Activated CD4-positive, alpha-beta T cell treated with anti-CD3 and anti-CD28 coated beads for 36 hours (primary cell): Measurements from ENCODE around the gene SEZ6L. TPM values are rescaled to one million over a fixed set of nuclear protein-coding genes. Genes with fewer than 3 reads are reported as not detected.

Experiments used
- ATAC-seq: fragments of 200-7000 bp; cut with Tn5 transposase; one replicate; pipeline ENCODE4 v1.10.0; 2021; ENCODE audit warnings: mild to moderate bottlenecking, moderate library complexity
- CTCF ChIA-PET: fragments of 350-600 bp; sonication (Branson Sonifier 250); formaldehyde crosslinking; loops from one replicate; lab custom pipeline; 2021; ENCODE audit warnings: antibody characterized with exemption; lab: Charles Lee
- POLR2A ChIA-PET: fragments of 350-600 bp; sonication (Branson Sonifier 250); formaldehyde crosslinking; loops from one replicate; lab custom pipeline; 2021; ENCODE audit warnings: antibody characterized with exemption, inconsistent platforms; lab: Charles Lee
- DNase-seq: peaks from one replicate; pipeline ENCODE4 v3.0.0-alpha.2; 2020
- H3K27ac Mint-ChIP-seq: one replicate; pipeline ENCODE4 v1.8.0; 2021; ENCODE audit warnings: mixed read lengths
- H3K27me3 Mint-ChIP-seq: one replicate; pipeline ENCODE4 v1.8.0; 2021; ENCODE audit warnings: mixed read lengths
- H3K36me3 Mint-ChIP-seq: one replicate; pipeline ENCODE4 v1.8.0; 2021; ENCODE audit warnings: low read depth, mixed read lengths
- H3K4me1 Mint-ChIP-seq: one replicate; pipeline ENCODE4 v1.8.0; 2021; ENCODE audit warnings: mixed read lengths
- H3K4me3 Mint-ChIP-seq: one replicate; pipeline ENCODE4 v1.8.0; 2021; ENCODE audit warnings: mild to moderate bottlenecking, moderate library complexity, mixed read lengths
- H3K9me3 Mint-ChIP-seq: one replicate; pipeline ENCODE4 v1.8.0; 2021; ENCODE audit warnings: low read depth, mixed read lengths
- intact Hi-C, 2 experiments: fragments of 100-400 bp; cut with DNase I in 1 of 2; cut with micrococcal nuclease in 1 of 2; formaldehyde crosslinking; loops; one replicate each; pipeline versions ENCODE4 v1.14.2 to v1.15.1; 2022 to 2024; cut with DNase I, micrococcal nuclease
- total RNA-seq, 2 experiments: library from RNA; stranded (reverse); gene quantifications; one replicate each; pipeline ENCODE4 v1.2.3, GENCODE V29; 2021

Gene SEZ6L
- total RNA-seq, 2 experiments from 2014 or later = not detected

- ChIA-PET POLR2A (no interaction called here), CTCF (interaction anchor here (0.8 kb wide), 1 partner anchor 9 kb away, joined by 3 read pairs; no protein-coding TSS in a partner anchor)
- ATAC-seq (no peak), DNase-seq (no peak)
- intact Hi-C loops = no loop called here
- Mint-ChIP-seq H3K36me3 (no peaks in the 10 kb centered on the region), H3K9me3 (peaks cover 2% of the 10 kb centered on the region), H3K27ac (no peak overlapping the region), H3K4me3 (no peak overlapping the region), H3K27me3 (peaks cover 21% of the 10 kb centered on the region), H3K4me1 (no peaks in the 10 kb centered on the region)
Observed at GRCh38 chr22:26345496-26345895, 176.2 kb downstream of the SEZ6L start.

- no peaks in the 10 kb centered on the region for H3K4me1 Mint-ChIP-seq
- ChIA-PET POLR2A (no interaction called here), CTCF (interaction anchor here (1.2 kb wide), 1 partner anchor 10 kb away, joined by 5 read pairs; no protein-coding TSS in a partner anchor)
- peaks cover 2% of the 10 kb centered on the region for H3K9me3 Mint-ChIP-seq
- H3K4me3 Mint-ChIP-seq = no peak overlapping the region
- H3K36me3 Mint-ChIP-seq = no peaks in the 10 kb centered on the region
- intact Hi-C loops = no loop called here
- DNase-seq (no peak), ATAC-seq (no peak)
- H3K27ac Mint-ChIP-seq = no peak overlapping the region
- peaks cover 8% of the 10 kb centered on the region for H3K27me3 Mint-ChIP-seq
Observed at GRCh38 chr22:26348810-26349526, 179.7 kb downstream of the SEZ6L start.

- DNase-seq (no peak), ATAC-seq (no peak)
- intact Hi-C loops = no loop called here
- Mint-ChIP-seq H3K27me3 (peaks cover 2% of the 10 kb centered on the region), H3K9me3 (no peaks in the 10 kb centered on the region), H3K27ac (no peak overlapping the region), H3K4me1 (no peaks in the 10 kb centered on the region), H3K36me3 (no peaks in the 10 kb centered on the region), H3K4me3 (no peak overlapping the region)
- CTCF ChIA-PET = interaction anchor here (1.1 kb wide), 1 partner anchor 9 kb away, joined by 3 read pairs; no protein-coding TSS in a partner anchor
- POLR2A ChIA-PET = no interaction called here
Observed at GRCh38 chr22:26354707-26355106, 185.4 kb downstream of the SEZ6L start.

GRCh38 chr22:26357281-26357680 lies 188.0 kb downstream of the SEZ6L start:
- Mint-ChIP-seq H3K27ac (no peak overlapping the region), H3K4me1 (peaks cover 6% of the 10 kb centered on the region), H3K4me3 (no peak overlapping the region), H3K9me3 (no peaks in the 10 kb centered on the region), H3K36me3 (no peaks in the 10 kb centered on the region), H3K27me3 (peaks cover 3% of the 10 kb centered on the region)
- ATAC-seq = no peak
- intact Hi-C loops = no loop called here
- ChIA-PET POLR2A (interaction anchor here (0.7 kb wide), 1 partner anchor 434 kb away, joined by 3 read pairs; no protein-coding TSS in a partner anchor), CTCF (interaction anchor here (0.6 kb wide), 2 partner anchors 11 to 522 kb away, joined by 3 read pairs; no protein-coding TSS in a partner anchor)
- no peak for DNase-seq

- Mint-ChIP-seq H3K9me3 (no peaks in the 10 kb centered on the region), H3K4me3 (no peak overlapping the region), H3K36me3 (no peaks in the 10 kb centered on the region), H3K27me3 (peaks cover 8% of the 10 kb centered on the region), H3K27ac (no peak overlapping the region), H3K4me1 (peaks cover 6% of the 10 kb centered on the region)
- CTCF ChIA-PET = interaction anchor here (0.6 to 2.5 kb wide), 4 partner anchors 10 to 523 kb away, joined by 3 to 12 read pairs (median 4); no protein-coding TSS in a partner anchor
- intact Hi-C loops = no loop called here
- DNase-seq (no peak), ATAC-seq (no peak)
- POLR2A ChIA-PET = no interaction called here
Observed at GRCh38 chr22:26357813-26358212, 188.6 kb downstream of the SEZ6L start.

- ATAC-seq (no peak), DNase-seq (no peak)
- no peak overlapping the region for H3K27ac Mint-ChIP-seq
- peaks cover 6% of the 10 kb centered on the region for H3K27me3 Mint-ChIP-seq
- no peaks in the 10 kb centered on the region for H3K36me3 Mint-ChIP-seq
- ChIA-PET CTCF (interaction anchor here (0.6 to 2.5 kb wide), 4 partner anchors 8 to 409 kb away, joined by 3 to 12 read pairs (median 4); partner anchors contain the start of genes HPS4 and SRRD), POLR2A (no interaction called here)
- intact Hi-C loops = no loop called here
- H3K4me1 Mint-ChIP-seq = peaks cover 6% of the 10 kb centered on the region
- no peaks in the 10 kb centered on the region for H3K9me3 Mint-ChIP-seq
- H3K4me3 Mint-ChIP-seq = no peak overlapping the region
Observed at GRCh38 chr22:26359156-26359555, 189.9 kb downstream of the SEZ6L start.

GRCh38 chr22:26360169-26360885 lies 191.1 kb downstream of the SEZ6L start:
- POLR2A ChIA-PET = no interaction called here
- peaks cover 6% of the 10 kb centered on the region for H3K27me3 Mint-ChIP-seq
- intact Hi-C loops = loop anchor here in 1 of 2 experiments (2.0 kb wide), 2 partner anchors 66 to 68 kb away; partner anchors contain the start of gene ASPHD2
- H3K4me1 Mint-ChIP-seq = peaks cover 6% of the 10 kb centered on the region
- H3K4me3 Mint-ChIP-seq = no peak overlapping the region
- H3K9me3 Mint-ChIP-seq = no peaks in the 10 kb centered on the region
- no peaks in the 10 kb centered on the region for H3K36me3 Mint-ChIP-seq
- ATAC-seq (peak; percentile 69), DNase-seq (peak; percentile 77)
- CTCF ChIA-PET = interaction anchor here (0.6 to 2.5 kb wide), 10 partner anchors 7 to 1106 kb away, joined by 3 to 12 read pairs (median 4); no protein-coding TSS in a partner anchor
- no peak overlapping the region for H3K27ac Mint-ChIP-seq

GRCh38 chr22:26362471-26362870 lies 193.2 kb downstream of the SEZ6L start:
- ChIA-PET CTCF (interaction anchor here (1.1 kb wide), 1 partner anchor 460 kb away, joined by 3 read pairs; no protein-coding TSS in a partner anchor), POLR2A (no interaction called here)

GRCh38 chr22:26364066-26365015 lies 195.1 kb downstream of the SEZ6L start:
- H3K27ac Mint-ChIP-seq = no peak overlapping the region
- DNase-seq (peak; percentile 73), ATAC-seq (peak; percentile 84)
- peaks cover 6% of the 10 kb centered on the region for H3K4me1 Mint-ChIP-seq
- ChIA-PET CTCF (interaction anchor here (0.7 to 4.5 kb wide), 15 partner anchors 11 to 303 kb away, joined by 3 to 36 read pairs (median 3); no protein-coding TSS in a partner anchor), POLR2A (interaction anchor here (0.6 kb wide), 1 partner anchor 236 kb away, joined by 3 read pairs; no protein-coding TSS in a partner anchor)
- intact Hi-C loops = loop anchor here in 1 of 2 experiments (1.0 kb wide), 1 partner anchor 97 kb away; no protein-coding TSS in a partner anchor
- H3K36me3 Mint-ChIP-seq = no peaks in the 10 kb centered on the region
- no peaks in the 10 kb centered on the region for H3K9me3 Mint-ChIP-seq
- H3K27me3 Mint-ChIP-seq = peaks cover 8% of the 10 kb centered on the region
- H3K4me3 Mint-ChIP-seq = no peak overlapping the region

More at GRCh38 chr22:26362471-26362870, 193.2 kb downstream of the SEZ6L start:
- ATAC-seq (no peak), DNase-seq (no peak)
- H3K9me3 Mint-ChIP-seq = no peaks in the 10 kb centered on the region
- H3K4me3 Mint-ChIP-seq = no peak overlapping the region
- H3K27ac Mint-ChIP-seq = no peak overlapping the region
- H3K4me1 Mint-ChIP-seq = peaks cover 6% of the 10 kb centered on the region
- intact Hi-C loops = no loop called here
- no peaks in the 10 kb centered on the region for H3K36me3 Mint-ChIP-seq
- H3K27me3 Mint-ChIP-seq = peaks cover 6% of the 10 kb centered on the region

- DNase-seq = peak; percentile 79
- ChIA-PET CTCF (interaction anchor here (0.6 to 4.5 kb wide), 20 partner anchors 8 to 362 kb away, joined by 3 to 36 read pairs (median 4); no protein-coding TSS in a partner anchor), POLR2A (interaction anchor here (0.7 kb wide), 1 partner anchor 34 kb away, joined by 3 read pairs; no protein-coding TSS in a partner anchor)
- ATAC-seq = peak; percentile 71
- Mint-ChIP-seq H3K4me1 (no peaks in the 10 kb centered on the region), H3K27me3 (peaks cover 16% of the 10 kb centered on the region), H3K27ac (no peak overlapping the region), H3K4me3 (no peak overlapping the region), H3K36me3 (no peaks in the 10 kb centered on the region), H3K9me3 (no peaks in the 10 kb centered on the region)
- intact Hi-C loops = no loop called here
Observed at GRCh38 chr22:26367402-26368245, 198.4 kb downstream of the SEZ6L start.
